ENCODE data around the gene SLC32A1.

The SLC32A1 gene

GRCh38 chr20:38771621-38772020 is 47.3 kb downstream of the SLC32A1 start:
- no peak overlapping the region for H3K4me3 ChIP-seq (ENCODE audit: low read depth, low read length)
- no peak for TF ChIP-seq CTCF (IDR thresholded peaks at IDR 0.05; ENCODE audit: borderline replicate concordance, insufficient read depth, low read depth, low read length)

- H3K4me3 ChIP-seq (ENCODE audit: low read depth, low read length), result no peak overlapping the region
- TF ChIP-seq CTCF (IDR thresholded peaks at IDR 0.05; ENCODE audit: borderline replicate concordance, insufficient read depth, low read depth, low read length), result no peak
These were observed 49.9 kb downstream of the SLC32A1 start for GRCh38 chr20:38774167-38774566.

- TF ChIP-seq CTCF (IDR thresholded peaks at IDR 0.05; ENCODE audit: borderline replicate concordance, insufficient read depth, low read depth, low read length), result no peak
- no peak overlapping the region for H3K4me3 ChIP-seq (ENCODE audit: low read depth, low read length)
These were observed 52.1 kb downstream of the SLC32A1 start for GRCh38 chr20:38776363-38776762.
